H1 (cell line): Measurements from ENCODE around the gene PTP4A1. TPM values are rescaled to one million over a fixed set of nuclear protein-coding genes. Genes with fewer than 3 reads are reported as not detected.

Experiments used
- EGR1 ChIP-seq: IDR thresholded peaks from 2 replicates; pipeline ENCODE4 v1.6.1; 2011; ENCODE audit warnings: low read depth, low read length, borderline replicate concordance
- POLR2A ChIP-seq, 2 experiments: IDR thresholded peaks; 1 replicate in 1 of 2; 2 replicates in 1 of 2; pipeline ENCODE4 v1.6.1; 2011; ENCODE audit warnings: low read depth in 2 of 2, low read length in 2 of 2, mild to moderate bottlenecking in 2 of 2; ENCODE audit errors: control extremely low read depth in 1 of 2
- POLR2AphosphoS5 ChIP-seq: IDR thresholded peaks from 2 replicates; pipeline ENCODE4 v1.6.1; 2011; ENCODE audit warnings: low read depth, low read length
- RAD21 ChIP-seq, 2 experiments: IDR thresholded peaks in 1 of 2; conservative IDR thresholded peaks in 1 of 2; 2 replicates each; pipeline ENCODE4 v1.6.1; 2011; ENCODE audit warnings: low read depth in 2 of 2, low read length in 2 of 2, improper control_type of control experiment in 1 of 2, inconsistent platforms in 1 of 2, mild to moderate bottlenecking in 1 of 2, moderate library complexity in 1 of 2
- SIN3A ChIP-seq, 2 experiments: IDR thresholded peaks in 1 of 2; conservative IDR thresholded peaks in 1 of 2; 2 replicates each; pipeline ENCODE4 v1.6.1; 2011 to 2012; ENCODE audit warnings: low read length in 2 of 2, improper control_type of control experiment in 1 of 2, low read depth in 1 of 2, mild to moderate bottlenecking in 1 of 2
- SIX5 ChIP-seq: IDR thresholded peaks from 2 replicates; pipeline ENCODE4 v1.6.1; 2011; ENCODE audit warnings: mild to moderate bottlenecking, low read depth, low read length
- TBP ChIP-seq: IDR thresholded peaks from 2 replicates; pipeline ENCODE4 v1.6.1; 2011; ENCODE audit warnings: low read depth, low read length, improper control_type of control experiment
- polyA plus RNA-seq, 7 experiments: library from polyadenylated mRNA; depleted of rRNA in 3 of 7; stranded (reverse) in 5 of 7; unstranded in 2 of 7; fragments of >200 nt in 5 of 7; fragments of 200-250 nt in 2 of 7; gene quantifications; 1 replicate in 5 of 7; 2 replicates in 1 of 7; 4 replicates in 1 of 7; pipeline versions ENCODE4 v1.2.1 to v1.2.3, GENCODE V29; 2011 to 2013; ENCODE audit warnings: missing spikeins in 2 of 7, mixed read lengths in 2 of 7
- total RNA-seq: library from RNA; stranded (reverse); fragmentation: NEBNext Ultra II Directional; extraction: Animal tissue kit (Norgen Biotek cat#: 25700); gene quantifications from 2 replicates; pipeline ENCODE4 v1.2.1, GENCODE V29; 2021
- TF ChIP-seq, protein P1 (sequence below): IDR thresholded peaks from 2 replicates; pipeline ENCODE4 v1.6.1; 2012; ENCODE audit warnings: inconsistent platforms

PTP4A1 gene
- total and polyA plus RNA-seq, 2 of the 8 experiments (the other 6 are each of a cell fraction or from before 2014, with no cell fraction given): 21.1 to 76.3 TPM

GRCh38 chr6:63598049-63599036, 26.1 kb downstream of the PTP4A1 start (continued):
- TF ChIP-seq POLR2AphosphoS5 (peak; percentile 78), SIX5 (peak; percentile 55), RAD21 (IDR thresholded peaks at IDR 0.05 in 1 of 2, conservative IDR thresholded peaks at IDR 0.05 in 1 of 2; ENCODE audit: low read depth in 2 of 2, low read length in 2 of 2) (peak; percentile 76), POLR2A (IDR thresholded peaks at IDR 0.05; ENCODE audit: control extremely low read depth in 1 of 2, low read depth in 2 of 2, low read length in 2 of 2) (peak; percentile 56 to 80), SIN3A (conservative IDR thresholded peaks at IDR 0.05 in 1 of 2, IDR thresholded peaks at IDR 0.05 in 1 of 2; ENCODE audit: low read depth in 1 of 2, low read length in 2 of 2) (0 out of 4 replicates have a peak, but pooled peaks of 1 of the 2 experiments have one; percentile 63), EGR1 (no peak), TBP (0 out of 2 replicates have a peak, but pooled peaks have one; percentile 21)
- TF ChIP-seq, protein P1, sequence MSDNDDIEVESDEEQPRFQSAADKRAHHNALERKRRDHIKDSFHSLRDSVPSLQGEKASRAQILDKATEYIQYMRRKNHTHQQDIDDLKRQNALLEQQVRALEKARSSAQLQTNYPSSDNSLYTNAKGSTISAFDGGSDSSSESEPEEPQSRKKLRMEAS: 0 out of 2 replicates have a peak, but pooled peaks have one; percentile 2
